Body of pancreas (tissue), 4 donors: Measurements from ENCODE around the gene SLC16A11.

ENCODE experiments used
- POLR2A ChIP-seq, 3 donors: fragments of 450-650 bp; IDR thresholded peaks; one replicate each; pipeline ENCODE4 v1.6.1; 2016; ENCODE audit warnings: antibody characterized with exemption in 3 of 3, mild to moderate bottlenecking in 2 of 3
- TF ChIP-seq, protein P1 (sequence below), 7 experiments: fragments of 450-650 bp in 4 of 7; fragments of 200-600 bp in 3 of 7; sonication (generic) in 3 of 7; IDR thresholded peaks; one replicate each; pipeline ENCODE4 v1.5.1; 2016 to 2019; ENCODE audit warnings: antibody characterized with exemption in 7 of 7

GRCh38 chr17:7016886-7017826, 26.7 kb downstream of the SLC16A11 start:
- TF ChIP-seq, protein P1, sequence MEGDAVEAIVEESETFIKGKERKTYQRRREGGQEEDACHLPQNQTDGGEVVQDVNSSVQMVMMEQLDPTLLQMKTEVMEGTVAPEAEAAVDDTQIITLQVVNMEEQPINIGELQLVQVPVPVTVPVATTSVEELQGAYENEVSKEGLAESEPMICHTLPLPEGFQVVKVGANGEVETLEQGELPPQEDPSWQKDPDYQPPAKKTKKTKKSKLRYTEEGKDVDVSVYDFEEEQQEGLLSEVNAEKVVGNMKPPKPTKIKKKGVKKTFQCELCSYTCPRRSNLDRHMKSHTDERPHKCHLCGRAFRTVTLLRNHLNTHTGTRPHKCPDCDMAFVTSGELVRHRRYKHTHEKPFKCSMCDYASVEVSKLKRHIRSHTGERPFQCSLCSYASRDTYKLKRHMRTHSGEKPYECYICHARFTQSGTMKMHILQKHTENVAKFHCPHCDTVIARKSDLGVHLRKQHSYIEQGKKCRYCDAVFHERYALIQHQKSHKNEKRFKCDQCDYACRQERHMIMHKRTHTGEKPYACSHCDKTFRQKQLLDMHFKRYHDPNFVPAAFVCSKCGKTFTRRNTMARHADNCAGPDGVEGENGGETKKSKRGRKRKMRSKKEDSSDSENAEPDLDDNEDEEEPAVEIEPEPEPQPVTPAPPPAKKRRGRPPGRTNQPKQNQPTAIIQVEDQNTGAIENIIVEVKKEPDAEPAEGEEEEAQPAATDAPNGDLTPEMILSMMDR (IDR thresholded peaks at IDR 0.05), result no peak
- no peak for TF ChIP-seq POLR2A (IDR thresholded peaks at IDR 0.05)
